ENCODE results near the gene PIK3CB. TPM values are rescaled to one million over a fixed set of nuclear protein-coding genes. Genes with fewer than 3 reads are reported as not detected.
"Not testable (repeated sequence)": the region's sequence is repeated elsewhere in the genome, so short reads cannot be mapped to it uniquely, and the experiment has no call there.

PIK3CB gene
- total RNA-seq, 2 donors from 2014 or later = 29.0 to 32.2 TPM

GRCh38 chr3:138668107-138668506 is 166.6 kb downstream of the PIK3CB start:
- ATAC-seq (no peak), DNase-seq (no peak)
- intact Hi-C loops (cut with DNase I) = no loop called here

GRCh38 chr3:138657508-138657907 is 177.2 kb downstream of the PIK3CB start:
- no peak for DNase-seq
- ATAC-seq = no peak
- intact Hi-C loops (cut with DNase I) = no loop called here

GRCh38 chr3:138653567-138653966 is 181.2 kb downstream of the PIK3CB start:
- DNase-seq (no peak), ATAC-seq (no peak)
- intact Hi-C loops (cut with DNase I) = no loop called here

- DNase-seq (no peak), ATAC-seq (no peak)
- intact Hi-C loops (cut with DNase I) = no loop called here
These were observed 185.6 kb downstream of the PIK3CB start for GRCh38 chr3:138649134-138649533.

- no peak for DNase-seq
- intact Hi-C loops (cut with DNase I) = no loop called here
- ATAC-seq = no peak
These were observed 188.2 kb downstream of the PIK3CB start for GRCh38 chr3:138646513-138646912.

- ATAC-seq = no peak
- no peak for DNase-seq
- intact Hi-C loops (cut with DNase I) = no loop called here
These were observed 188.7 kb downstream of the PIK3CB start for GRCh38 chr3:138646008-138646407.

GRCh38 chr3:138642927-138643253 is 191.8 kb downstream of the PIK3CB start:
- DNase-seq (no peak), ATAC-seq (no peak)
- intact Hi-C loops (cut with DNase I) = no loop called here

- intact Hi-C loops (cut with DNase I) = no loop called here
- DNase-seq = no peak
- no peak for ATAC-seq
These were observed 192.4 kb downstream of the PIK3CB start for GRCh38 chr3:138642226-138642926.

- intact Hi-C loops (cut with DNase I) = no loop called here
- no peak for ATAC-seq
- no peak for DNase-seq
These were observed 194.2 kb downstream of the PIK3CB start for GRCh38 chr3:138640537-138640936.

- no peak for DNase-seq
- intact Hi-C loops (cut with DNase I) = no loop called here
- ATAC-seq = no peak
These were observed 196.1 kb downstream of the PIK3CB start for GRCh38 chr3:138638641-138639040.

GRCh38 chr3:138629526-138629925 is 205.2 kb downstream of the PIK3CB start:
- ATAC-seq (no peak), DNase-seq (no peak)
- intact Hi-C loops (cut with DNase I) = no loop called here

- ATAC-seq = peak in 1 of 2 donors; percentile 45
- DNase-seq = no peak
- intact Hi-C loops (cut with DNase I) = no loop called here
These were observed 208.9 kb downstream of the PIK3CB start for GRCh38 chr3:138625707-138626365.

- intact Hi-C loops (cut with DNase I) = no loop called here
- DNase-seq (no peak), ATAC-seq (no peak)
These were observed 210.2 kb downstream of the PIK3CB start for GRCh38 chr3:138624518-138624917.

GRCh38 chr3:138620431-138620830 is 214.3 kb downstream of the PIK3CB start:
- ATAC-seq (no peak), DNase-seq (no peak)
- intact Hi-C loops (cut with DNase I) = no loop called here

- ATAC-seq (no peak), DNase-seq (no peak)
- intact Hi-C loops (cut with DNase I) = loop anchor here in 1 of 2 donors (10.0 kb wide), 1 partner anchor 69 kb away; no protein-coding TSS in a partner anchor
These were observed 219.3 kb downstream of the PIK3CB start for GRCh38 chr3:138615462-138615861.

GRCh38 chr3:138609898-138610266 is 224.8 kb downstream of the PIK3CB start:
- intact Hi-C loops (cut with DNase I) = loop anchor here in 1 of 2 donors (10.0 kb wide), 1 partner anchor 75 kb away; no protein-coding TSS in a partner anchor
- ATAC-seq = no peak
- no peak for DNase-seq

- intact Hi-C loops (cut with DNase I) = no loop called here
- DNase-seq = peak; percentile 70
- peak; percentile 87 to 90 for ATAC-seq
These were observed 226.2 kb downstream of the PIK3CB start, which contains the start of gene FAIM for GRCh38 chr3:138608322-138609135. FAIM (plus strand) TSS chr3:138608771; CDS start chr3:138619727, 10,956 bp downstream.

GRCh38 chr3:138604106-138604595 is 230.6 kb downstream of the PIK3CB start:
- intact Hi-C loops (cut with DNase I); ATAC-seq; DNase-seq: not testable (repeated sequence)
